ENCODE measurements around the gene CDH1. TPM values are rescaled to one million over a fixed set of nuclear protein-coding genes. Genes with fewer than 3 reads are reported as not detected.

Gene CDH1
- total RNA-seq, 1 donor from 2014 or later, result 56.8 TPM

DNA sequence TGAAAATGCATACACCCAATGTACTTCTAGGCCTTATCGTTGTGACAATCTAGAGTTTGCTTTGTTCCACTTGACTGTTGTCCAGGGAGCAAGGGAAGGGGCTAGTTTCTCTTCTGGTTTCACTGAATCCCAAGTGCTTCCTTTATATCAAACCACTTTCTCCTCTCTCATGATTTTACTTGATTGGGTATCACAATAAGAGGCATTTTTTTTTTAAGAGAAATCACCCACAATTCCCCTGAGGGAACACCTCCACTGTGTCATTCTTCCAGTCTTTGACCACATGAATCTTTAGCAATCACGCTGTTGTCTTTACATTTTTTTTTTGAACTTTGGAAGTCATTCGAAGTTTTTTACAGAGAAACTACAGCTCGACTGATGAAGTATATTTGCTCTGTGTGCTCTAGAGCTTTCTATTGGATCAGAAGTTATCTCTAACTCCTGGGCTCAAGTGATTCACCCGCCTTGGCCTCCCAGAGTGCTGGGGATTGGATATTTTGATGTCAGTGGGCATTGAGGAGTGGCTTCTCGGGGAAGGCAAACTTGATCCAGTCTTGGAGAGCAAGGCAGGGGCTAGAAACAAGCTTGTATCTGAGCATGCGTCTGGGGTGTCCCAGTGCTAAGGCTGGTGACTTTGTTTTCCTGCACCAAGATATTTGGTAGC, 3.0 kb downstream of the CDH1 start:
- DNase-seq (ENCODE audit: low read depth), result peak; percentile 16
- no peak overlapping the region for H3K4me3 ChIP-seq (ENCODE audit: low read depth, low read length)
- TF ChIP-seq, protein P1, sequence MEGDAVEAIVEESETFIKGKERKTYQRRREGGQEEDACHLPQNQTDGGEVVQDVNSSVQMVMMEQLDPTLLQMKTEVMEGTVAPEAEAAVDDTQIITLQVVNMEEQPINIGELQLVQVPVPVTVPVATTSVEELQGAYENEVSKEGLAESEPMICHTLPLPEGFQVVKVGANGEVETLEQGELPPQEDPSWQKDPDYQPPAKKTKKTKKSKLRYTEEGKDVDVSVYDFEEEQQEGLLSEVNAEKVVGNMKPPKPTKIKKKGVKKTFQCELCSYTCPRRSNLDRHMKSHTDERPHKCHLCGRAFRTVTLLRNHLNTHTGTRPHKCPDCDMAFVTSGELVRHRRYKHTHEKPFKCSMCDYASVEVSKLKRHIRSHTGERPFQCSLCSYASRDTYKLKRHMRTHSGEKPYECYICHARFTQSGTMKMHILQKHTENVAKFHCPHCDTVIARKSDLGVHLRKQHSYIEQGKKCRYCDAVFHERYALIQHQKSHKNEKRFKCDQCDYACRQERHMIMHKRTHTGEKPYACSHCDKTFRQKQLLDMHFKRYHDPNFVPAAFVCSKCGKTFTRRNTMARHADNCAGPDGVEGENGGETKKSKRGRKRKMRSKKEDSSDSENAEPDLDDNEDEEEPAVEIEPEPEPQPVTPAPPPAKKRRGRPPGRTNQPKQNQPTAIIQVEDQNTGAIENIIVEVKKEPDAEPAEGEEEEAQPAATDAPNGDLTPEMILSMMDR (conservative IDR thresholded peaks at IDR 0.05; ENCODE audit: low read depth, low read length), result no peak

DNA sequence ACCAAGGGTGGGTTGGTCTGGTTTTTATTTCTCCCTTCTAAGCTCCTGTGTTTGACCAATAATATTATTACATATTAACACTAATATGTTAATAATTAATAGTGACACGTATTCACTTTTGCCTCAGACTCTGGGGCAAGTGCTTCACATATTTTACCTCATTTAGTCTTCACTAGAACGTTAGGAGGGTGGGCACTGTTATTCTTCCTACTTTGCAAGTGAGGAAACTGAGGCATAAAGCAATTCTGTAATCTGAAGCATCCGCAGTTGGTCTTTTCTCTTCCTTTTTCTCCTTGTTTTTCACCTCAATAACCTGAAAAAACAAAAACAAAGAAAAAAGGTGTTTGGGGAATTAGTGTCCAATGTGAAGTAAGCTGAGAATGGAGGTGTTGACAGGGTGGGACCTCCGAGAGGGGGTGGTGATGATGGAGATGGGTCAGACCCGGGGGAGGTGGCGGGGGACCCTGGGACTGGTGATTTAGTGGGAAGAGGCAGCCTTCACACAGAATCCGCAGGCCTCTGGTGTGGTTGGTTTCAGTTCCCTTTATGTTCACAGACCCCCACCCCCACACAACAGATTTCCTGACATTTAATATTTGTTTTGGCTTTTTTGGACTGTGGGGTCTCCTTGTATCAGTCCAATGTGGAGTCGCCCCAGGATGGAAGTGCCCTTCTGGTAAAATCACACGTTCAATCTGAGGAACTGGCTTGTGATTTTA, 3.7 kb downstream of the CDH1 start:
- no peak for DNase-seq (ENCODE audit: low read depth)
- TF ChIP-seq, protein P1 (conservative IDR thresholded peaks at IDR 0.05; ENCODE audit: low read depth, low read length), result no peak
- no peak overlapping the region for H3K4me3 ChIP-seq (ENCODE audit: low read depth, low read length)

DNA sequence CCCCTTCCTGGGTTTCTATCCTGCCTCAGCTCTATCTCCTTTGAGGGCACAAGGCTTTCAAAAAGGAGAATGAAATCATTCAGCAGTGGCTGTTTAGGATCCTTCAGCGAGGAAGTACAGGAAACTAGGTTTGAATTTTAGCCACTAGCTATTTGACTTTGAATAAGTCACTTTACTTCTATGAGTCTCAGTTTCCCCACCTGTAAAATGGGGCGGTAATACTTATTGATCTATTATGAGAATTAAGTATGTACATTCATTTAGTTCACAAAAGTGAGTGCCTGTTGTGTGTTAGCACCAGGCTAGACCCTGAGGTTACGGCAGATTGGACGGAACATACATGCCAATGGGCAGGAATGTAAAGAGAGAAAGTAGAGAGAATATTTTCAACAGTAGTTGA, 6.6 kb downstream of the CDH1 start:
- TF ChIP-seq, protein P1 (conservative IDR thresholded peaks at IDR 0.05; ENCODE audit: low read depth, low read length), result no peak
- no peak overlapping the region for H3K4me3 ChIP-seq (ENCODE audit: low read depth, low read length)
- DNase-seq (ENCODE audit: low read depth), result no peak

DNA sequence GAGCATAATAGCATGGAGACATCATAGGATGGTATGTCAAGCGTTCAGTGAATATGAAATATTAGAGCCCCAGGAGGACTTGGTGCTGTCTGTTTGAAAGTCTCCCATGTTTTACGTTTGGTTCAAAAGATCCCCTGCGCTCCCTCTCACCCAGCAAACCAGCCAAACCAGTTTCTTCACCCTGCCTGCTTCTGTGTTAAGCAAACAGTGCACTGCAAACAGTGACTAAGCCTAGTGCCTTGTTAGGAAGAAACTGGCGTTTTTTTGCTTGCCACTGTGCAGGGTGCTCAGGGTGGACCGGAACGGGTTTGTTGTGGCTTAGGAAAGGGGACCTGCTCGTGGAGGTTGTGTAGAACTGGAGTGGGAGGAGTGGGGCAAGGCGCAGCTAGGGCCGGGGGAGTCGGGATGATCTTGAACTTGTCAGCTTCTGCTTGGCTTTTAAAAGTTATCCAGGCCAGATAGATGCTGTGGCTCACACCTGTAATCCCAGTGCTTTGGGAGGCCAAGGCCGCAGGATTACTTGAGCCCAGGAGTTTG, 7.7 kb downstream of the CDH1 start:
- TF ChIP-seq, protein P1 (conservative IDR thresholded peaks at IDR 0.05; ENCODE audit: low read depth, low read length), result no peak
- H3K4me3 ChIP-seq (ENCODE audit: low read depth, low read length), result no peak overlapping the region
- DNase-seq (ENCODE audit: low read depth), result no peak

DNA sequence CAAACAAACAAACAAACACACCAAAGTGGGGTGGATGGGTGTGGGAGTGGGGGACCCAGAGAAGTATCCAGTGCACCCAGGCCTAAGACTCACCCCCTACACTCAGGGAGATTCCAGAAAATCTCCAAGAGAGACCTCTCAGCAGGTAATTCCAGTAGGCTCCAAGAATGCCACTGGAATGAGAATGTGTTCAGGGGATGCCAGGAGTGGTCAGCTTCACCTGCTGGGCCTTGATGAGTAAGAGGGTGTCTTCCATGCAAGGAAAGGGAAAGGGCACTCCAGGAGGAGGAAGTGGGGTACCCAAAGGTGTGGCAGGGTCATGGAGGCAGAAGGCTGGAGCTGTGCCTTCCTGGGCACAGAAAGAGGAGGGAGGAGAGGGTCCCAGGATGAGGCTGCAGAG, 9.9 kb downstream of the CDH1 start:
- TF ChIP-seq, protein P1 (conservative IDR thresholded peaks at IDR 0.05; ENCODE audit: low read depth, low read length), result no peak
- DNase-seq (ENCODE audit: low read depth), result no peak

DNA sequence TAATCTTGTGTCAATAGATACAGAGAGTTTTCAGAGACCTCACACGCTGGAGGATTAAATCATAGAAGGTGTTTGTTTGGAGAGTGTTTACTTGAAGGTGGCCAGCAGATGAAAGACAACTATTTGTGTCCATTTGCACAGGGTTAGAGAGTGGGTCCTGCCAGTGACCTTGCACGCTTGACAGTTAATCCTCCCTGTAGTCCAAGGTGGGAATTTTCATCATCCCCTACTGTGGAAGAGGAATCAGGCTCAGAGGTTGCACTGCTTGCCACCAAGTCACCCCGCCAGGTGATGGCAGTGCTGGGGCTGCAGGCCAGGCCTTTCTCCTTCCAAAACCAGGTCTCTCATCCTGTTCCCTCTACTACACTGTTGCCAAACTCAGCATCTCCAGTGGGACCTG, 12.3 kb downstream of the CDH1 start:
- TF ChIP-seq, protein P1 (conservative IDR thresholded peaks at IDR 0.05; ENCODE audit: low read depth, low read length), result peak; percentile 3
- DNase-seq (ENCODE audit: low read depth), result no peak
- no peak overlapping the region for H3K4me3 ChIP-seq (ENCODE audit: low read depth, low read length)

More for the DNA sequence above, 9.9 kb downstream of the CDH1 start:
- no peak overlapping the region for H3K4me3 ChIP-seq (ENCODE audit: low read depth, low read length)

Measured in epithelial cell of proximal tubule (primary cell).